ENCODE measurements around the gene NFE2. TPM values are rescaled to one million over a fixed set of nuclear protein-coding genes. Genes with fewer than 3 reads are reported as not detected.
A peak's percentile ranks its signal among the peaks of the same experiment; 100 is the strongest.

The NFE2 gene
- total RNA-seq, 1 experiment from 2014 or later = not detected

DNA sequence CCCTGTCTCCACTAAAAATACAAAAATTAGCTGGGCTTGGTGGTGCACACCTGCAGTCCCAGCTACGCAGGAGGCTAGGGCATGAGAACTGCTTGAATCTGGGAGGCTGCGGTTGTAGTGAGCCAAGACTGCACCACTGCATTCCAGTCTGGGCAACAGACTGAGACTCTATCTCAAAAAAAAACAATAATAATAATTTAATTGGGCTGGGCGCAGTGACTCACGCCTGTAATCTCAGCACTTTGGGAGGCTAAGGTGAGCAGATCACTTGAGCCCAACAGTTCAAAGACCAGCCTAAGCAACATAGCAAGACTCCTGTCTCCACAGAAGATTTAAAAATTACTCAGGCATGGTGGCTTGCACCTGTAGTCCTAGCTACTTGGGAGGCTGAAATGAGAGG, 47.6 kb downstream of the NFE2 start:
- peak; percentile 57 for DNase-seq (ENCODE audit: low read depth)

DNA sequence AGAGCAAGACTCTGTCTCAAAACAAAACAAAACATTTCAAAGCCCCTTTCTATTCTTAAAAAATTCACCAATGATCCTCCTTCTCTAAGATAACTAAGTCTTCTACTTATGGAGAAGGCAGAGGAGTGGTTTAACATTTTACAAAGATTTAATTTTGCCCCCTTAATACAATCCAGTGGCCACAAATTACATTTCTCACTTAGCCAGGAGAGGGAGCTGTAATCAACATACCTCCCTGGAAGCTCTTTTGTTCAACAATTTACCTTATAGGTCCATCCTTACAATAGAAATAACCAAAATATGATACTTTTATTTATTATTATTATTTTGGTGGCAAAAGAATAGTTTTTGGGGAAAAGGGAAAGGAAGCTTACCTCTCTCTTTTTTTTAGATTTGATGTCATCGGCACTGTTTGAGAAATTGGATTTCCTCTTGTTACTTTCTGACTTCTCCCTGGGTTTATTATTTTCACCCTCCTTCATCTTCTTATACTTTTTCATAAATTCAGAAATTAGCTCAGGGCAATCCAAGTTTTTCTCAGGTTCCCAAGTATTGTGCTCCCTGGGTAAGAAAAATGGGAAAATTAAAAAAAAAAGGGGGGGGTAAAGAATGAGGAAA, 49.0 kb downstream of the NFE2 start:
- peak; percentile 29 for DNase-seq (ENCODE audit: low read depth)

DNA sequence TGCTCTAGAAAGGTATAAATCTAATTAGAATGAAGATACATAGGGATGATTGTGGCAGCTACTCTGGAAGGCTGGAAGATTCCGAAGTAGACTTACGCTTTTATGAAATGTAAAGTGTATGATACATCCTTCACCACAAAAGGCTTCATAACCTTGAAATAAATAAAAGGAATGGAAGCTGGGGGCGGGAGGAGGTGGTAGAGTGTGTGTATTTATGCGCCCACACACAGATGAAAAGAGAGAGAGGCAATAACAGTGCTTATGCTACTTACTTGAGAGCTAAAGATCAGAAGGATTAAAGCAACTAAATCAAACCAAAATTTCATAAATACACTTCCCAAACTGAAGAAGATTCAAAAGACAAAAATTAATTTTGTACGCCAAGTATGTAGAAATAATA, 51.3 kb downstream of the NFE2 start:
- no peak for DNase-seq (ENCODE audit: low read depth)

DNA sequence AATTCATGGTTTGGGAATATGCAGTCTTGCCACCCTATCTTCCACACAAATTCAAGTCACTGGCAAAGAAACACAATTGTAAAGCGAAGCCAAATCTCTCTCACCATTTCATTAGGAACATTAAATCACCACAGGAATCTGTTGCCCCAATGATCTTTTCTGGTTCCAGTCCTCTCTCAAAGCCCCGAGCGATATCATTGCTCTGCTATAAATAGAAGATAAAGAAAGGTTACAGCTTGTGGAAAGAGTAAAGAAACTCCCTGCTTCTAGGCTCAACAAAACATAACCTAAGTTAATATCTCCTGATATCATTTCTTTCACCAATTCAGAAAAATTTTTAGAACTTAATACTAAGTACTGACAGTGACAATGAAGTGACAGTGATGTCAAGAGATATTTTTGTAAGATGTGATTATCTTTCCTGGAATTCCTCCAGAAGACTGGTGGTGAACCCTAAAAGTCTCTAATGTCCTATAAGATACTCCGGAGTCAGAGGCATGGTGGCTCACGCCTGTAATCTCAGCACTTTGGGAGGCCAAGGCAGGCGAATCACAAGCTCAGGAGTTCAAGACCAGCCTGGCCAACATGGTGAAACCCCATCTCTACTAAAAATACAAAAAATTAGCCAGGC, 54.7 kb downstream of the NFE2 start:
- DNase-seq (ENCODE audit: low read depth) = no peak

Other genes starting within 250 kb of the NFE2 start
- gene HOXC4, start 247.2 kb downstream of the NFE2 start, total RNA-seq (2014; rRNA removed; shearing (Covaris generic)) = 2.4 and 4.7 TPM in 2 replicates
- gene SMUG1, start 112.0 kb downstream of the NFE2 start, total RNA-seq (2014; rRNA removed; shearing (Covaris generic)) = 67.7 and 71.6 TPM in 2 replicates
- gene CBX5, start 20.9 kb downstream of the NFE2 start, total RNA-seq (2014; rRNA removed; shearing (Covaris generic)) = 44.9 and 64.3 TPM in 2 replicates
- gene HNRNPA1, start 20.3 kb downstream of the NFE2 start, total RNA-seq (2014; rRNA removed; shearing (Covaris generic)) = 499 and 609 TPM in 2 replicates
- 116 and 151 TPM in 2 replicates for gene COPZ1, start 24.1 kb upstream of the NFE2 start, total RNA-seq (2014; rRNA removed; shearing (Covaris generic))
- not detected in 2 replicates for gene GPR84, start 63.5 kb upstream of the NFE2 start, total RNA-seq (2014; rRNA removed; shearing (Covaris generic))
- 0.34 TPM in 1 of 2 replicates, not detected in the other for gene ZNF385A, start 83.7 kb upstream of the NFE2 start, total RNA-seq (2014; rRNA removed; shearing (Covaris generic))
- 91.0 and 107 TPM in 2 replicates for gene ITGA5, start 118.3 kb upstream of the NFE2 start, total RNA-seq (2014; rRNA removed; shearing (Covaris generic))
- gene GTSF1, start 172.6 kb upstream of the NFE2 start, total RNA-seq (2014; rRNA removed; shearing (Covaris generic)) = not detected in 2 replicates
- 0.11 and 0.83 TPM in 2 replicates for gene NCKAP1L, start 196.7 kb upstream of the NFE2 start, total RNA-seq (2014; rRNA removed; shearing (Covaris generic))
- gene PDE1B, start 248.6 kb upstream of the NFE2 start, total RNA-seq (2014; rRNA removed; shearing (Covaris generic)) = 0.23 and 1.3 TPM in 2 replicates